GM12801 (cell line): Measurements from ENCODE around the gene IL1F10.

Experiments used
- CTCF ChIP-seq: IDR thresholded peaks from one replicate; pipeline ENCODE4 v1.5.1; 2011; ENCODE audit warnings: control low read depth; ENCODE audit not compliant: insufficient read length; ENCODE audit errors: extremely low read depth

IL1F10 gene

GRCh38 chr2:113124181-113124961 is 56.6 kb downstream of the IL1F10 start:
- TF ChIP-seq CTCF, result no peak
